Neural cell (in vitro differentiated cells): ENCODE measurements around the gene CEP120. TPM values are rescaled to one million over a fixed set of nuclear protein-coding genes. Genes with fewer than 3 reads are reported as not detected.

Source experiments
- H2AFZ ChIP-seq: fragments of 200-600, 300-800 bp; sonication (generic), shearing (Covaris generic); 2 replicates; pipeline ENCODE4 v1.6.0; 2014; ENCODE audit warnings: low read depth, mild to moderate bottlenecking, antibody characterized with exemption, low read length, moderate library complexity
- H3F3A ChIP-seq: fragments of 200-600 bp; shearing (Covaris generic); 2 replicates; pipeline ENCODE4 v1.6.1; 2016; ENCODE audit warnings: mild to moderate bottlenecking, moderate library complexity, mixed read lengths, antibody characterized with exemption, low read length; ENCODE audit not compliant: insufficient read depth, poor library complexity, severe bottlenecking
- H3K27ac ChIP-seq: fragments of 200-600, 300-800 bp; sonication (generic), shearing (Covaris generic); 2 replicates; pipeline ENCODE4 v1.5.1; 2014; ENCODE audit warnings: mild to moderate bottlenecking, low read length, moderate library complexity
- H3K27me3 ChIP-seq: fragments of 300-800, 200-600 bp; sonication (generic), shearing (Covaris generic); 2 replicates; pipeline ENCODE4 v1.6.0; 2014; ENCODE audit warnings: mild to moderate bottlenecking, low read depth, low read length, moderate library complexity; ENCODE audit not compliant: insufficient read depth
- H3K36me3 ChIP-seq: fragments of 300-800, 200-600 bp; sonication (generic), shearing (Covaris generic); 2 replicates; pipeline ENCODE4 v1.5.1; 2014; ENCODE audit warnings: mild to moderate bottlenecking, antibody characterized with exemption, low read length, moderate library complexity; ENCODE audit not compliant: insufficient read depth
- H3K4me2 ChIP-seq: fragments of 300-800, 200-600 bp; sonication (generic), shearing (Covaris generic); 2 replicates; pipeline ENCODE4 v1.6.0; 2014; ENCODE audit warnings: mild to moderate bottlenecking, low read length
- H3K4me3 ChIP-seq: fragments of 300-800, 200-600 bp; sonication (generic), shearing (Covaris generic); 2 replicates; pipeline ENCODE4 v1.5.1; 2014; ENCODE audit warnings: mild to moderate bottlenecking, low read length, moderate library complexity
- H3K79me2 ChIP-seq: fragments of 200-600 bp; shearing (Covaris generic); replicated peaks from 2 replicates; pipeline ENCODE4 v1.6.0; 2014; ENCODE audit warnings: mild to moderate bottlenecking, low read length, moderate library complexity; ENCODE audit not compliant: insufficient read depth
- H3K9ac ChIP-seq: fragments of 300-800, 200-600 bp; sonication (generic), shearing (Covaris generic); 2 replicates; pipeline ENCODE4 v1.6.1; 2016; ENCODE audit warnings: mild to moderate bottlenecking, low read length, mixed read lengths
- H3K9me2 ChIP-seq: fragments of 200-600 bp; shearing (Covaris generic); 2 replicates; pipeline ENCODE4 v1.6.1; 2016; ENCODE audit warnings: mild to moderate bottlenecking, low read length, mixed read lengths; ENCODE audit not compliant: insufficient read depth
- H3K9me3 ChIP-seq: fragments of 200-600, 300-800 bp; sonication (generic), shearing (Covaris generic); 2 replicates; pipeline ENCODE4 v1.6.1; 2016; ENCODE audit warnings: mild to moderate bottlenecking, mixed run types, low read length, moderate library complexity, mixed read lengths
- H4K20me1 ChIP-seq: fragments of 200-600 bp; shearing (Covaris generic); 2 replicates; pipeline ENCODE4 v1.6.1; 2016; ENCODE audit warnings: mild to moderate bottlenecking, mixed run types; ENCODE audit not compliant: insufficient read depth
- EP300 ChIP-seq: fragments of 450-650 bp; conservative IDR thresholded peaks from 2 replicates; pipeline ENCODE4 v1.6.1; 2014; ENCODE audit warnings: antibody characterized with exemption, mild to moderate bottlenecking, moderate library complexity; ENCODE audit not compliant: poor library complexity, severe bottlenecking
- EZH2 ChIP-seq: fragments of 200-600, 300-800 bp; shearing (Covaris generic), sonication (generic); IDR thresholded peaks from 2 replicates; pipeline ENCODE4 v1.6.1; 2014; ENCODE audit warnings: antibody characterized with exemption, low read length, borderline replicate concordance, mild to moderate bottlenecking; ENCODE audit not compliant: insufficient read depth, poor library complexity, severe bottlenecking
- MXI1 ChIP-seq: fragments of 450-650 bp; conservative IDR thresholded peaks from 2 replicates; pipeline ENCODE4 v1.6.1; 2014; ENCODE audit warnings: antibody characterized with exemption, mild to moderate bottlenecking; ENCODE audit not compliant: poor library complexity, severe bottlenecking
- POLR2AphosphoS5 ChIP-seq: IDR thresholded peaks from 2 replicates; pipeline ENCODE4 v1.6.1; 2012
- RAD21 ChIP-seq: fragments of 450-650 bp; conservative IDR thresholded peaks from 2 replicates; pipeline ENCODE4 v1.6.1; 2014; ENCODE audit warnings: antibody characterized with exemption, mild to moderate bottlenecking, moderate library complexity
- SMC3 ChIP-seq: fragments of 450-650 bp; conservative IDR thresholded peaks from 2 replicates; pipeline ENCODE4 v1.6.1; 2014; ENCODE audit warnings: antibody characterized with exemption, mild to moderate bottlenecking, moderate library complexity; ENCODE audit not compliant: poor library complexity
- TAF1 ChIP-seq: IDR thresholded peaks from 2 replicates; pipeline ENCODE4 v1.6.1; 2012; ENCODE audit warnings: low read depth
- polyA plus RNA-seq: library from polyadenylated mRNA; depleted of rRNA; stranded (reverse); fragments of >200 nt; gene quantifications from 2 replicates; pipeline ENCODE4 v1.2.3, GENCODE V29; 2014
- TF ChIP-seq, protein P1 (sequence below): IDR thresholded peaks from 2 replicates; pipeline ENCODE4 v1.6.1; 2012; ENCODE audit warnings: borderline replicate concordance
- TF ChIP-seq, protein P2 (sequence below): fragments of 450-650 bp; IDR thresholded peaks from 2 replicates; pipeline ENCODE4 v1.5.1; 2014; ENCODE audit warnings: antibody characterized with exemption, mild to moderate bottlenecking, moderate library complexity; ENCODE audit not compliant: poor library complexity, severe bottlenecking

Gene CEP120
- polyA plus RNA-seq, 1 donor from 2014 or later: 33.2 TPM

DNA sequence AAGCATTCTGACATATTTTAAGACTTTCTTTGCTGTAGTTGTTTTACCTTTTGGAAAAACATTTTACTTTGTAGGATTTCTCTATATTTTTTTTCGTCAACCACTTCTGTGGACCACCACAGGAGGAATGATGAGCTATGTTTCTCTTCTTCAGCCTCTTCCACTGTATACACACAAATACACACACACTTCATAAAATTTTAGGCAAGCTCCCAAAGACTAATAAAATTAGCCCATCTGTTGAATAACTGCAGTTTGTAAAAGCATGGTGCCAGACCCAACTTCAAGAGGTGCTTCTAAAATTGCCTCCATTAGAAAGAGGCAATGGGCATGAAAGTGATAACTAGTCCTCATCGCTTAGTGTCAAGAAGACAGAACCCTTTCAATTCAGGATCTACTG, 4.1 kb upstream of the CEP120 start:
- Histone ChIP-seq H3K9ac (no peak overlapping the region), H3K79me2 (no peaks in the 10 kb centered on the region), H3K9me3 (no peaks in the 10 kb centered on the region), H2AFZ (no peak overlapping the region), H3K9me2 (no peaks in the 10 kb centered on the region), H3K4me3 (no peak overlapping the region), H3F3A (no peaks in the 10 kb centered on the region), H3K27ac (no peak overlapping the region), H3K27me3 (no peaks in the 10 kb centered on the region), H3K36me3 (no peaks in the 10 kb centered on the region), H3K4me2 (no peak overlapping the region), H4K20me1 (no peaks in the 10 kb centered on the region)
- TF ChIP-seq TAF1 (no peak), EZH2 (no peak), POLR2AphosphoS5 (no peak), RAD21 (no peak), MXI1 (no peak), SMC3 (no peak), EP300 (no peak)
- TF ChIP-seq, protein P1, sequence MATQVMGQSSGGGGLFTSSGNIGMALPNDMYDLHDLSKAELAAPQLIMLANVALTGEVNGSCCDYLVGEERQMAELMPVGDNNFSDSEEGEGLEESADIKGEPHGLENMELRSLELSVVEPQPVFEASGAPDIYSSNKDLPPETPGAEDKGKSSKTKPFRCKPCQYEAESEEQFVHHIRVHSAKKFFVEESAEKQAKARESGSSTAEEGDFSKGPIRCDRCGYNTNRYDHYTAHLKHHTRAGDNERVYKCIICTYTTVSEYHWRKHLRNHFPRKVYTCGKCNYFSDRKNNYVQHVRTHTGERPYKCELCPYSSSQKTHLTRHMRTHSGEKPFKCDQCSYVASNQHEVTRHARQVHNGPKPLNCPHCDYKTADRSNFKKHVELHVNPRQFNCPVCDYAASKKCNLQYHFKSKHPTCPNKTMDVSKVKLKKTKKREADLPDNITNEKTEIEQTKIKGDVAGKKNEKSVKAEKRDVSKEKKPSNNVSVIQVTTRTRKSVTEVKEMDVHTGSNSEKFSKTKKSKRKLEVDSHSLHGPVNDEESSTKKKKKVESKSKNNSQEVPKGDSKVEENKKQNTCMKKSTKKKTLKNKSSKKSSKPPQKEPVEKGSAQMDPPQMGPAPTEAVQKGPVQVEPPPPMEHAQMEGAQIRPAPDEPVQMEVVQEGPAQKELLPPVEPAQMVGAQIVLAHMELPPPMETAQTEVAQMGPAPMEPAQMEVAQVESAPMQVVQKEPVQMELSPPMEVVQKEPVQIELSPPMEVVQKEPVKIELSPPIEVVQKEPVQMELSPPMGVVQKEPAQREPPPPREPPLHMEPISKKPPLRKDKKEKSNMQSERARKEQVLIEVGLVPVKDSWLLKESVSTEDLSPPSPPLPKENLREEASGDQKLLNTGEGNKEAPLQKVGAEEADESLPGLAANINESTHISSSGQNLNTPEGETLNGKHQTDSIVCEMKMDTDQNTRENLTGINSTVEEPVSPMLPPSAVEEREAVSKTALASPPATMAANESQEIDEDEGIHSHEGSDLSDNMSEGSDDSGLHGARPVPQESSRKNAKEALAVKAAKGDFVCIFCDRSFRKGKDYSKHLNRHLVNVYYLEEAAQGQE: no peak
- TF ChIP-seq, protein P2, sequence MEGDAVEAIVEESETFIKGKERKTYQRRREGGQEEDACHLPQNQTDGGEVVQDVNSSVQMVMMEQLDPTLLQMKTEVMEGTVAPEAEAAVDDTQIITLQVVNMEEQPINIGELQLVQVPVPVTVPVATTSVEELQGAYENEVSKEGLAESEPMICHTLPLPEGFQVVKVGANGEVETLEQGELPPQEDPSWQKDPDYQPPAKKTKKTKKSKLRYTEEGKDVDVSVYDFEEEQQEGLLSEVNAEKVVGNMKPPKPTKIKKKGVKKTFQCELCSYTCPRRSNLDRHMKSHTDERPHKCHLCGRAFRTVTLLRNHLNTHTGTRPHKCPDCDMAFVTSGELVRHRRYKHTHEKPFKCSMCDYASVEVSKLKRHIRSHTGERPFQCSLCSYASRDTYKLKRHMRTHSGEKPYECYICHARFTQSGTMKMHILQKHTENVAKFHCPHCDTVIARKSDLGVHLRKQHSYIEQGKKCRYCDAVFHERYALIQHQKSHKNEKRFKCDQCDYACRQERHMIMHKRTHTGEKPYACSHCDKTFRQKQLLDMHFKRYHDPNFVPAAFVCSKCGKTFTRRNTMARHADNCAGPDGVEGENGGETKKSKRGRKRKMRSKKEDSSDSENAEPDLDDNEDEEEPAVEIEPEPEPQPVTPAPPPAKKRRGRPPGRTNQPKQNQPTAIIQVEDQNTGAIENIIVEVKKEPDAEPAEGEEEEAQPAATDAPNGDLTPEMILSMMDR: no peak

DNA sequence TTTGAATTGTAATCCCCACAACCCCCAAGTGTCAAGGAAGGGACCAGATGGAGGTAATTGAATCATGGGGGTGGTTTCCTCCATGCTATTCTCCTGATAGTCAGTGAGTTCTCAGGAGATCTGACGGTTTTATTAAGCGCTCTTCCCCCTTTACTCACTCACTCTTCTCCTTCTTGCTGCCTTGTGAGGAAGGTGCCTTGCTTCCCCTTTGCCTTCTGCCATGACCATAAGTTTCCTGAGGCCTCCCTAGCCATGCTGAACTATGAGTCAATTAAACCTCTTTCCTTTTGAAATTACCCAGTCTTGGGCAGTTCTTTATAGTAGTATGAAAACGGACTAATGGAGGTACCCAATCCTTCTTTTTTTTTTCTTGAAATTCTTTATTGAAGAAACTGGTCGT, 2.2 kb upstream of the CEP120 start:
- TF ChIP-seq, protein P1: no peak
- TF ChIP-seq, protein P2: no peak
- no peak for TF ChIP-seq RAD21
- no peak for TF ChIP-seq TAF1
- TF ChIP-seq POLR2AphosphoS5: no peak
- H3F3A ChIP-seq: no peaks in the 10 kb centered on the region
- no peak overlapping the region for H2AFZ ChIP-seq
- H3K27ac ChIP-seq: no peak overlapping the region
- H3K4me2 ChIP-seq: no peak overlapping the region
- H3K4me3 ChIP-seq: no peak overlapping the region
- H4K20me1 ChIP-seq: no peaks in the 10 kb centered on the region
- no peaks in the 10 kb centered on the region for H3K27me3 ChIP-seq
- H3K9me3 ChIP-seq: no peaks in the 10 kb centered on the region
- no peaks in the 10 kb centered on the region for H3K36me3 ChIP-seq
- H3K9ac ChIP-seq: no peak overlapping the region
- peaks cover 17% of the 10 kb centered on the region for H3K79me2 ChIP-seq
- no peaks in the 10 kb centered on the region for H3K9me2 ChIP-seq
